H4 (cell line): ENCODE results near the gene GJA3. TPM values are rescaled to one million over a fixed set of nuclear protein-coding genes. Genes with fewer than 3 reads are reported as not detected.

Source experiments
- total RNA-seq: library from RNA; depleted of rRNA; stranded (reverse); fragments of >200 nt; shearing (Covaris generic); gene quantifications from 2 replicates; pipeline ENCODE4 v1.2.3, GENCODE V29; 2014; rRNA removed

Gene GJA3
- total RNA-seq, 1 experiment from 2014 or later = 0.25 TPM

Other genes with a start within 250 kb of the GJA3 start
- 24.1 and 37.3 TPM in 2 replicates for gene ZMYM2, start 202.3 kb downstream of the GJA3 start, total RNA-seq
- 0.41 TPM in 1 of 2 replicates, not detected in the other for gene GJB2, start 31.9 kb upstream of the GJA3 start, total RNA-seq
- not detected in 2 replicates for gene GJB6, start 71.3 kb upstream of the GJA3 start, total RNA-seq